ENCODE measurements around the gene TMLHE.
"Not testable (repeated sequence)": the region's sequence is repeated elsewhere in the genome, so short reads cannot be mapped to it uniquely, and the experiment has no call there.

TMLHE gene

DNA sequence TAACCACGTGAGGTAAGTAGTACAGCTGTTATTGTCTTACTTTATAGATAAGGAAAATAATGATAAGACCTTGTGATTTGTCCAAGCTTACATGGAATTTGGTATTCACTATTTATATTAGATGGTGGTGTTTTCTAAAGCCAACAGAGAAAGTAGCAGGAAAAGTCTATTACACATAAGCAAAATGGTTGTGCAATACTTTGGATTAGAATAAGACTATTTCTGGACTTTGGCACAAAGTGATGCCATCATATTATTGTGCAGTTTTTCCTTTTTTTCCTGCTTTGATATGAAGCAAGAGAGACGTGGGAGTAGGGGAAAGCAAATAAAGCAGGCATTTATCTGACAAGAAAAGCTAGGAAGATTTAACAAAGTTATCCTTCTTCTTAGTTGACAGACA, 117.6 kb downstream of the TMLHE start:
- DNase-seq (ENCODE audit: low read depth) = not testable (repeated sequence)

DNA sequence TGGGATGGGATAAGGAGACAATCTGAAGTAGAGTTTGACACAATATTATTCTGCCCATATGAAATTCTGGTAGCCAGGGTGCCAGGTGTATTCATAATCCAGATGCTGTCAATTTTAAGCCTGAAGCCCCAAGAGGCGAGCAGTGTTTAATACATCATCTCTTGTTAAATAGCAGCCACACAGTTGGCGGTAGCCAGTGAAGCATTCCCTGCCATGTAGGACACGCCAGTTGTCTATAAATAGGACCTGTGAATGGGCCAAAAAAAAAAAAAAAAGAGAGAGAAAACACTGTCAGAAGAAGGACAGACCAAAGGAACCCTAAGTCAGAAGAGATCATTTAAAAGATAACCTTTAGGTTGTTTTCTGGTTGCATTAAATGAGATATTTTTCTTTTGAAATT, 121.3 kb downstream of the TMLHE start:
- not testable (repeated sequence) for DNase-seq (ENCODE audit: low read depth)

DNA sequence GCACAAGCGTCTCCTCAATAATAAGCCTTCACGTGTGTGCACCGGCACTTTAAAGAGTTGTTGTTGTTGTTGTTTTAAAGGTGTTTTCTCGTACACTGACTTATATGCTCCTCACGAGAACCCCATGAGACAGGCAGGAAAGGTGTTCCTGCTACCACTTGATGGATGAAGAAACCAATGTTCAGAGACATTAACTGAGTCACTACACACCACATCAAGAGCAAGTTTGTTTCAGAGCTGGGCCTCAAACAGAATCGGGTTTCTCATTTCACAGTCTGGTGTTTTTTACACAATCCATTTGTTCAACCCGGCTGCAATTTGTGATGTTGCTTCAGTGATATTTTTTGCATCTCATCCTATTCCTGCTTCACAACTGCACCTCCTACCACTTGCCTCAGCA, 135.6 kb downstream of the TMLHE start:
- DNase-seq (ENCODE audit: low read depth) = not testable (repeated sequence)

DNA sequence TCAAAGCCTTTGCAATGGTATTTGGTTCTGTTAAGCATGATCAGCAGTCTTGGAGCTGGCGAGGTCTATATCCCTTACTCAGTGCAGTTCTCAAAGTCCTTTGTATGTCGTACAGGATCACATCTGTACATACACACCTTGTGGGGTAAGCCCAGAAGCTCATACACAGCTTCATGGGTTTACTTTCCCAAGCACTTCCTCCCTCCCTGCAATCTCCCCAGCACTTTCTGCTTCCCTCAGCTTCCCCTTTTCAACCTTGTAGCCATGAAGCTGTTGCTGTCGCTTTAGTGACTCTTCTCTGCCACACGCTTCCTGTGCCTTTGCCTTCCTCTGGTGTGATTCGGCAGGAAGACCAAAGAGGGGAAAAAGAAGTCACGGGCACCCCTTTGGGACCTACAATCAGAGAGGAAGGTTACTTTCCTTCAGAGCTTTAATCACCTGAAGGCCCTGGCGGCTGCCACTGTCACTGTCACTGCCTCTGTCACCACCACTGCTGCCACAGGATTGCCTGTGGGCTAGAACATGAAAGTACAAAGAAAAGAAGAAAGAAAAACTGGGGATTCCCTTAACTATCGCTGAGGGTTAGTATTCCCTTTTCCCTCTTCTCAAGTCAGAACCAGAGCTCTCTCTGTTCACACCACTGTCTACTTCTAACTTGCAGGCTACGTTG, 146.3 kb downstream of the TMLHE start:
- DNase-seq (ENCODE audit: low read depth) = not testable (repeated sequence)

DNA sequence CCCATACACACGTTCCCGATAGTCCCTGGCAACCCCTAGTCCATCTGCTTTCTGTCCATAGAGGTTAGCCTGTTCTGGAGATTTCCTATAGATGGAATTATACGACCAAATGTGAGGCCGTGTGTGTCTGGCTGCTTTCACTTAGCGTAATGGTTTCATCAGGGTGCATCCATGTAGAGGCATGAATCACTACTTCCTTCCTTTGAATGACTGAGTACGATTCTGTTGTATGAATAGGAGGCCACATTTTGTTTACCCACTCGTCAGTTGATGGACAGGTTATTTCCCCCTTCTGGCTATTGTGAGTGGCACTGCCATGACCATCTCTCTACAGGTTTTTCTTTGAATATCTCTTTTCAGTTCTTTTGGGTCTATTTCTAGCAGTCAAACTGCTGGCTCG, 152.3 kb downstream of the TMLHE start:
- not testable (repeated sequence) for DNase-seq (ENCODE audit: low read depth)

DNA sequence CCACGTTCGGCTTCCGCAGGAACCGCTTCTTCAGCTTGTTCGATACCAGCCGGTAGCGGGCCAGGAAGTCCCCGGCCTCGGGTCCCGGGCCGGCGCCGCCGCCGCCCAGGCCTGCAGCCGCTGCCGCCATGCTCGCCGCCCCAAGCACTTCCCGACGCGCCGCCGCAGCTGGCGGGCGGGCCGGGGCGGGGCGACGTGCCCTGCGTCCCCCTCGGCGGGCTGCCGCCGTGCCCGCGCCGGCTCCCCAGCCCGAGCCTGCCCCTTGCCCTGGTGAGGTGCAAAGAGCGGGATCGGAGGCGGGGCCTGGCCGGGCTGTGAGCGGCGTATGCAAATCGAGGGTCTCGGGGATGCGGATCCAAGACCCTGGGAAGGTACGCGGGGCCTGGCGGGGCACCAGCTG, 154.3 kb downstream of the TMLHE start, which contains the start of gene F8A3:
Gene F8A3, minus strand, starts transcription at position 150 of the 400 bp plus-strand sequence. Its CDS starts 20 bp downstream, at position 130.
- DNase-seq (ENCODE audit: low read depth) = not testable (repeated sequence)

DNA sequence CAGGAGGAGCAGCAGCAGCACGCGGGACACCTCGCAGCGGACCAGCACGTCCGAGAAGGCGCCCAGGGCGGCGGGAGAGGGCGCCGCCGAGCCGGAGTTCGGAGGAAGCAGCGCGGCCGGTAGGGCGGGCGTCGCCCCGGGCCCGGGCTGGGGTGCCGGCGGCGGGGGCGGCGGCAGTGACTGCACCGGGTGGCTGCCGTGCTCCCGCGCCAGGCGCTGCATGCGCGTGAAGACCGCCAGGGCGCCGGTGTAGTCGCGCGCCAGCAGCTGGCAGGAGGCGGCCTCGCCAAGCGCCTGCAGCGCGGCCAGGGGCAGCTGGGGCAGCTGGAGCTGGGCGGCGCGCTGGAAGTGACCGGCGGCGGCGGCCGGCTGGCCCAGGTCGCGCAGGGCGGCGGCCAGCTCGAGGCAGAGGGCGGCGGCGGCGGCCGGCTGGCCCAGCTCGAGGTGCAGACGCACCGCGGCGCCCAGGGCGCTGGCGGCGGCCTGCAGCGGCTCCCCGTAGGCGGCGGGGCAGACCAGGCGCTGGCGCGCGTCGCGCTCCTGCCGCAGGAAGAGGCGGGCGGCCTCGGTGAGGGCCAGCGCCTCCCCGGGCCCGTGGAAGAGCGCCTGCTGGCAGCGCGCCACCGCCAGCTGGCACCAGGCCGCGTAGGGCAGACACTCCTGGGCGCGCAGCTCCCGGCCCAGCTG, 154.8 kb downstream of the TMLHE start:
- not testable (repeated sequence) for DNase-seq (ENCODE audit: low read depth)

DNA sequence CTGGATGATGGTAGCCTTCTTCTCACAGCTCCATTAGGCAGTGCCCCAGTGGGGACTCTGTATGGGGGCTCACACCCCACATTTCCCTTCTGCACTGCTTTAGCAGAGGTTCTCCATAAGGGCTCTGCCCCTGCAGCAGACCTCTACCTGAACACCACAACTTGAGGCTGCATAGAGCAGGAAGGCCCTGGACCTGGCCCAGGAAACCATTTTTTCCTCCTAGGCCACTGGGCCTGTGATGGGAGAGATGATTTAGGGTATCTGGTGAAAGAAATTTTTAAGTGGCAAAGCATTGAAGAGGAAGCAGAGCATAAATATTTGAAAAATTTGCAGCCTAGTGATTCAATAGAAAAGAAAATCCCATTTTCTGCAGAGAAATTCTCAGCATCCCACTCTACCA, 171.7 kb downstream of the TMLHE start:
- DNase-seq (ENCODE audit: low read depth) = no peak
